HTERT RPE-1 (cell line): ENCODE results near the gene HSH2D.
"Not testable (repeated sequence)": the region's sequence is repeated elsewhere in the genome, so short reads cannot be mapped to it uniquely, and the experiment has no call there.

Experiments
- in situ Hi-C: fragments of 300-500 bp; cut with MboI; formaldehyde crosslinking; loops from 4 replicates; pipeline ENCODE4 v1.14.3; 2020; ENCODE audit warnings: low sequenced_read_pairs

HSH2D gene

GRCh38 chr19:16154557-16154956 is 11.1 kb downstream of the HSH2D start:
- in situ Hi-C loops: no loop called here

GRCh38 chr19:16155128-16155527 is 11.6 kb downstream of the HSH2D start:
- in situ Hi-C loops: no loop called here

- in situ Hi-C loops: no loop called here
Observed at GRCh38 chr19:16156904-16157303, 13.4 kb downstream of the HSH2D start.

GRCh38 chr19:16157601-16158000 is 14.1 kb downstream of the HSH2D start:
- in situ Hi-C loops: no loop called here

- in situ Hi-C loops: no loop called here
Observed at GRCh38 chr19:16159655-16160054, 16.2 kb downstream of the HSH2D start.

- in situ Hi-C loops: no loop called here
Observed at GRCh38 chr19:16160445-16160942, 17.0 kb downstream of the HSH2D start.

GRCh38 chr19:16160943-16161560 is 17.6 kb downstream of the HSH2D start:
- in situ Hi-C loops: no loop called here

- in situ Hi-C loops: no loop called here
Observed at GRCh38 chr19:16161840-16162239, 18.4 kb downstream of the HSH2D start.

- in situ Hi-C loops: no loop called here
Observed at GRCh38 chr19:16164222-16164890, 20.9 kb downstream of the HSH2D start.

- in situ Hi-C loops: no loop called here
Observed at GRCh38 chr19:16166417-16166816, 22.9 kb downstream of the HSH2D start.

- in situ Hi-C loops: no loop called here
Observed at GRCh38 chr19:16167055-16167454, 23.6 kb downstream of the HSH2D start.

GRCh38 chr19:16168465-16169081 is 25.1 kb downstream of the HSH2D start:
- in situ Hi-C loops: no loop called here

GRCh38 chr19:16170134-16170533 is 26.6 kb downstream of the HSH2D start:
- in situ Hi-C loops: no loop called here

GRCh38 chr19:16175954-16176353 is 32.5 kb downstream of the HSH2D start:
- in situ Hi-C loops: no loop called here

- in situ Hi-C loops: not testable (repeated sequence)
Observed at GRCh38 chr19:16178866-16179265, 35.4 kb downstream of the HSH2D start.

GRCh38 chr19:16180611-16181010 is 37.1 kb downstream of the HSH2D start:
- in situ Hi-C loops: no loop called here

GRCh38 chr19:16184665-16185122 is 41.2 kb downstream of the HSH2D start:
- in situ Hi-C loops: no loop called here

GRCh38 chr19:16185123-16185767 is 41.8 kb downstream of the HSH2D start, which contains the start of gene FAM32A:
Gene FAM32A (plus strand): TSS chr19:16185410. CDS start chr19:16185443, 33 bp downstream.
- in situ Hi-C loops: no loop called here

GRCh38 chr19:16185768-16186123 is 42.3 kb downstream of the HSH2D start:
- in situ Hi-C loops: no loop called here

GRCh38 chr19:16188521-16188920 is 45.0 kb downstream of the HSH2D start:
- in situ Hi-C loops: no loop called here

GRCh38 chr19:16190198-16190597 is 46.7 kb downstream of the HSH2D start:
- in situ Hi-C loops: no loop called here
